Ishikawa (cell line): Measurements from ENCODE around the gene PRPSAP2.

Source experiments
- CEBPB ChIP-seq: IDR thresholded peaks from 2 replicates; pipeline ENCODE4 v1.6.1; 2012
- CREB1 ChIP-seq: IDR thresholded peaks from 2 replicates; pipeline ENCODE4 v1.6.1; 2012; ENCODE audit warnings: low read depth
- EGR1 ChIP-seq: IDR thresholded peaks from 2 replicates; pipeline ENCODE4 v1.6.1; 2012
- EP300 ChIP-seq: IDR thresholded peaks from 2 replicates; pipeline ENCODE4 v1.6.1; 2012; ENCODE audit warnings: borderline replicate concordance
- FOXM1 ChIP-seq: IDR thresholded peaks from 2 replicates; pipeline ENCODE4 v1.6.1; 2012; ENCODE audit warnings: low read depth, borderline replicate concordance
- NFIC ChIP-seq: IDR thresholded peaks from 2 replicates; pipeline ENCODE4 v1.6.1; 2012
- RAD21 ChIP-seq: IDR thresholded peaks from 2 replicates; pipeline ENCODE4 v1.6.1; 2012; ENCODE audit warnings: low read depth
- TAF1 ChIP-seq: IDR thresholded peaks from 2 replicates; pipeline ENCODE4 v1.6.1; 2012; ENCODE audit warnings: low read depth, mild to moderate bottlenecking
- TCF12 ChIP-seq: IDR thresholded peaks from 2 replicates; pipeline ENCODE4 v1.6.1; 2012; ENCODE audit warnings: low read depth
- TEAD4 ChIP-seq: IDR thresholded peaks from 2 replicates; pipeline ENCODE4 v1.6.1; 2012
- YY1 ChIP-seq: IDR thresholded peaks from 2 replicates; pipeline ENCODE4 v1.6.1; 2012; ENCODE audit warnings: low read depth
- ZBTB7A ChIP-seq: IDR thresholded peaks from 2 replicates; pipeline ENCODE4 v1.6.1; 2012; ENCODE audit warnings: low read depth
- TF ChIP-seq, protein P1 (sequence below): IDR thresholded peaks from 2 replicates; pipeline ENCODE4 v1.6.1; 2012; ENCODE audit warnings: low read depth, mild to moderate bottlenecking
- TF ChIP-seq, protein P2 (sequence below): IDR thresholded peaks from 2 replicates; pipeline ENCODE4 v1.6.1; 2012
- TF ChIP-seq, protein P3 (sequence below): IDR thresholded peaks from 2 replicates; pipeline ENCODE4 v1.6.1; 2012

Gene PRPSAP2

DNA sequence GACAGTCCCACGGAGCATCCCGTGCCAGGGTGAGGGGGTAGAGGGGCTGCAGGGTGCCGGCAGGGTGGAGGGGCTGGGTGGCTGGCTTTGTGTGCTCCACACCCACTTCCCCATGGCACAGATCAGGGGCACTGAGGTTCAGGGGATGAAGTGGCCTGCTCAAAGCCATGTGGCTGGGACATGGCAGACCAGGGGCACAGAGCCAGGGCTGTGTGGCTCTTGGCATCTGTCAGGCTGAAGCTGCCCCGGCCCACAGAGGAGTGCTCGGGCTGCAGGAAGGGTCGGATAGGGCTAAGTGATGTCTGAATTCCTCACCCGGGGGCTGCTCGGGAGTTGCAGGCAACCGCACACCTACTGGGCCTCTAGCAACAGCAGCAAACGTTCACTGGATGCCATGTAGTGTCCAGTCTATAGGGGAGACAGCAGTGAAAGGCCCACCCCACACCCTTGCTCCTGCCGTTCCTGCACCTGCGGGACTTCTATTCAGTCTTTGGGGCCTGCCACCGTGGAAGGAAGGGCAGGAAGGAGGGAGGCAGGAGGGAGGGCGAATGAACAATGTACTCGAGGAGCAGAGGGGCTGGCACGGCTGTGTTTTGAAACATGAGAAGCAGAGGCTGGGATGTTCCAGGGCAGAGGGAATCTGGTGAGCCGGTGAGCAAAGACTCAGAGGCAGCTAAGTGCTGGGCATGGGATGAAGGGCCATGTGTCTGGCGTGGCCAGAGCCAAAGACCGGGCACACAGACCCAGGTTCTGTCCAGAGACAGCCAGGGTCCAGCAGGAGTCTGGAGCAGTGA is 109.1 kb downstream of the PRPSAP2 start:
- TF ChIP-seq, protein P1, sequence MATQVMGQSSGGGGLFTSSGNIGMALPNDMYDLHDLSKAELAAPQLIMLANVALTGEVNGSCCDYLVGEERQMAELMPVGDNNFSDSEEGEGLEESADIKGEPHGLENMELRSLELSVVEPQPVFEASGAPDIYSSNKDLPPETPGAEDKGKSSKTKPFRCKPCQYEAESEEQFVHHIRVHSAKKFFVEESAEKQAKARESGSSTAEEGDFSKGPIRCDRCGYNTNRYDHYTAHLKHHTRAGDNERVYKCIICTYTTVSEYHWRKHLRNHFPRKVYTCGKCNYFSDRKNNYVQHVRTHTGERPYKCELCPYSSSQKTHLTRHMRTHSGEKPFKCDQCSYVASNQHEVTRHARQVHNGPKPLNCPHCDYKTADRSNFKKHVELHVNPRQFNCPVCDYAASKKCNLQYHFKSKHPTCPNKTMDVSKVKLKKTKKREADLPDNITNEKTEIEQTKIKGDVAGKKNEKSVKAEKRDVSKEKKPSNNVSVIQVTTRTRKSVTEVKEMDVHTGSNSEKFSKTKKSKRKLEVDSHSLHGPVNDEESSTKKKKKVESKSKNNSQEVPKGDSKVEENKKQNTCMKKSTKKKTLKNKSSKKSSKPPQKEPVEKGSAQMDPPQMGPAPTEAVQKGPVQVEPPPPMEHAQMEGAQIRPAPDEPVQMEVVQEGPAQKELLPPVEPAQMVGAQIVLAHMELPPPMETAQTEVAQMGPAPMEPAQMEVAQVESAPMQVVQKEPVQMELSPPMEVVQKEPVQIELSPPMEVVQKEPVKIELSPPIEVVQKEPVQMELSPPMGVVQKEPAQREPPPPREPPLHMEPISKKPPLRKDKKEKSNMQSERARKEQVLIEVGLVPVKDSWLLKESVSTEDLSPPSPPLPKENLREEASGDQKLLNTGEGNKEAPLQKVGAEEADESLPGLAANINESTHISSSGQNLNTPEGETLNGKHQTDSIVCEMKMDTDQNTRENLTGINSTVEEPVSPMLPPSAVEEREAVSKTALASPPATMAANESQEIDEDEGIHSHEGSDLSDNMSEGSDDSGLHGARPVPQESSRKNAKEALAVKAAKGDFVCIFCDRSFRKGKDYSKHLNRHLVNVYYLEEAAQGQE, result no peak
- TF ChIP-seq, protein P2, sequence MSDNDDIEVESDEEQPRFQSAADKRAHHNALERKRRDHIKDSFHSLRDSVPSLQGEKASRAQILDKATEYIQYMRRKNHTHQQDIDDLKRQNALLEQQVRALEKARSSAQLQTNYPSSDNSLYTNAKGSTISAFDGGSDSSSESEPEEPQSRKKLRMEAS, result peak; percentile 41; the same call in 1 of the 2 replicates
- TF ChIP-seq EP300, result peak; percentile 27; the same call in 1 of the 2 replicates
- TF ChIP-seq, protein P3, sequence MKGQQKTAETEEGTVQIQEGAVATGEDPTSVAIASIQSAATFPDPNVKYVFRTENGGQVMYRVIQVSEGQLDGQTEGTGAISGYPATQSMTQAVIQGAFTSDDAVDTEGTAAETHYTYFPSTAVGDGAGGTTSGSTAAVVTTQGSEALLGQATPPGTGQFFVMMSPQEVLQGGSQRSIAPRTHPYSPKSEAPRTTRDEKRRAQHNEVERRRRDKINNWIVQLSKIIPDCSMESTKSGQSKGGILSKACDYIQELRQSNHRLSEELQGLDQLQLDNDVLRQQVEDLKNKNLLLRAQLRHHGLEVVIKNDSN, result no peak

DNA sequence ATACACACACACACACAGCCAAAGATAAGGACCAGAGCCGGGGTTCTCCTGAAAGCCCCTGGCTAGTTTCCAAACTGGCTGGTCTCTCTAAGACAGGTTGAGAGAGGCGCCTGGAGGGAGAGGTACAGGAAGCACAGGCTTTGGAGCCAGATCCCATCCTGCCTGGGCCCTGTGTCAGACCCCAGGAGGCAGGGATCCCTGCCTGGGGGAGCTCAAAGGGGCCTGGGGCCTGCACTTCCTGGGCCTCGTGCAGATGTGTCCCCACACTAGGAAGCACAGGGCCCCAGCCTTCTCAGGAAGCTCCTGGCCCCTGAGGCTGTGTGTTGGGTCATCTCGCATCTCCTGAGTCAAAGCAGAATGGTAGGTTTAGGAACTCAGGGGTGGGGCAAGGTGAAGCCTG is 110.0 kb downstream of the PRPSAP2 start:
- no peak for TF ChIP-seq CEBPB

DNA sequence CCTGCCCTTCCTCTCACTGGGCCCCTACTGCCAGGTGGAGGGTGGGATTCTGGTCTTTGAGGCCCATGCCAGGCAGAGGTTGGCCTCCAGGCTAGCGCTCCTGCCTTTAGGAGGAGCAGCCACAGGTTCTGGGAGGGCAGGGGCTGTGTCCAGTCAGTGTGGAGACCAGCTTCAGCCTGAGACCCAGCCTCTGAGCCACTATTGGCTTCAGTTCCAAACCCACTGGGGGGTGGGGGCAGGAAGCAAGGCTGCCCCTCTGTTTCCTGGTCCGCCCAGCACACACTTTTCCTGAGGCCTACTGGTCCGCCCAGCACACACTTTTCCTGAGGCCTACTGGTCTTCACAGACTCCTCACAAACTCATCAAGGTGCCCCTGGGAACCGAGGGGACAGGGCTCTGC is 110.4 kb downstream of the PRPSAP2 start:
- TF ChIP-seq CREB1, result no peak
- TF ChIP-seq, protein P3, result no peak
- TF ChIP-seq TEAD4, result no peak
- TF ChIP-seq, protein P2, result no peak
- TF ChIP-seq TCF12, result no peak
- TF ChIP-seq EGR1, result no peak
- TF ChIP-seq RAD21, result no peak
- TF ChIP-seq EP300, result no peak
- TF ChIP-seq, protein P1, result no peak
- no peak for TF ChIP-seq YY1
- no peak for TF ChIP-seq CEBPB
- no peak for TF ChIP-seq NFIC
- no peak for TF ChIP-seq ZBTB7A
- no peak for TF ChIP-seq TAF1
- no peak for TF ChIP-seq FOXM1

DNA sequence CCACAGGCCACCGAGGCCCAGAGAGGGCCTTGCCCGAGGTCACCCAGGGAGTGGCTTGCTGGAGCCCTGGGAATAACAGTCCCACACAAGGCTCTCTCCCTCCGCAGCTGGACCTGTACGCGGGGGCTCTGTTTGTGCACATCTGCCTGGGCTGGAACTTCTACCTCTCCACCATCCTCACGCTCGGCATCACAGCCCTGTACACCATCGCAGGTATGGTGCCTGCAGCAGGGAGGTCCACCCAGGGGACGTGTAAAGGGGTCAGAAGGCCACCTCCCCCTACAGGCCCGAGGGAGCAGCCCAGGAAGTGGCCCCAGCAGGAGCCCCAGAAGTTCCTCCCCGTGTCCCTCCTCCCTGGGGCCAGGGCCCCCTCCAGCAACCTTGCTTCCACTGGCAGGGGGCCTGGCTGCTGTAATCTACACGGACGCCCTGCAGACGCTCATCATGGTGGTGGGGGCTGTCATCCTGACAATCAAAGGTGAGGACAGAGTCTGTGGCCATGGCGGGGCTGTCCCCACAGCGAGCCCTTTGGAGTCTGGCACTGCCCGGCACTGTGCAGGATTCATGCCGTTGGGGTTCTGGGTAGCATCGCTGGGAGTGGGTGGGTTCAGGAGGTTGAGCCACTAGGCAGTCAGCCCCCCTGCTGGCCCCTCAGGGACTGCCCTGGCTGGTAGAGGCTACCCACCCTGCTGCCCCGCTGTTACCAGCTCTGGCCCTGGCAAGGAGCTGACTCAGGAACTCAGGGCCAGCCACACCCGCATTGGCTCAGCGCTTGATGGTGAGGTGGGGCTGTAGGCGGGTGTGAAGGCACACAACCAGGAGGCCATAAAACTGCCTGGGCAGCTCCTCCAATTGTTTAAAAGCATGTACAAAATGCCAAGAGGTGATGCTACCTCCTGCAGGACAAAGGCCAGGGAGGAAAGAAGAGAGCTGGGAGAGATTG is 111.3 kb downstream of the PRPSAP2 start:
- 0 out of 2 replicates have a peak, but pooled peaks have one; percentile 42 for TF ChIP-seq NFIC
- peak; percentile 60 for TF ChIP-seq EP300
- no peak for TF ChIP-seq TCF12
- TF ChIP-seq, protein P2, result peak; percentile 67

DNA sequence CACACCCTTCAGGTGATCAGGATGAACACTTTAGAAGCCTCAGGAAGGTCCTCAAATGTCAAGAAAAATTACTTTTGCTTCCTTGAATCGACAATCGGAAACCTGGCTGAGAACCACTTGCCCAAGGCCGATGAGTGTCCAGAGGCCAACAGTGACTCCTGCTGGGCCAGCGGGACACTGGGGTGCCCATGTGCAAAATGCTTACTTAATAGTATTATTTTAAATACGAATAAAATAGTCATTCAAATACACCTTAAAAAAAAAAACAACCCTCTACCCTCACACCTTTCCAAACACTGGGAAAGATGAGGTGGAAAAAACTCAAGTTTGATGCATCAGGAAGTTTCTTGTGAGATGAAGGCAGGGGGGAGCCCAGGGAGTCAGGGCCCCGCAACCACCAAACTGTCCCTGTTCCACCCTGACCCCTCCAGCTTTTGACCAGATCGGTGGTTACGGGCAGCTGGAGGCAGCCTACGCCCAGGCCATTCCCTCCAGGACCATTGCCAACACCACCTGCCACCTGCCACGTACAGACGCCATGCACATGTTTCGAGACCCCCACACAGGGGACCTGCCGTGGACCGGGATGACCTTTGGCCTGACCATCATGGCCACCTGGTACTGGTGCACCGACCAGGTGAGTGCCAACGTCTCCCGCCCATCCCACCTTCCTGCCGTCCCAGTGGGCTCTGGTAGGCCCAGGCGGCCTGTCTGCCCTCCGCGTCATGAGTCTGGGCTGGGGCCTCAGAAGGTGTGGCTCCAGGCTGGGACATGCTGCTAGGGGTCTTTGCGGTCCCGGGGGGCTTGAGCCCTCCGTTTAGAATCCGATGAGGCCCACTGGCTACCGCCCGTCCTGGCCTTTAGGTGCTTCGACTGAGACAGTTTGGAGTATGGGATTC is 112.9 kb downstream of the PRPSAP2 start:
- TF ChIP-seq TEAD4 (no peak), CREB1 (no peak), TCF12 (no peak), CEBPB (no peak), EP300 (no peak), ZBTB7A (no peak), NFIC (no peak), YY1 (no peak), EGR1 (no peak)
- TF ChIP-seq, protein P1, result no peak
- TF ChIP-seq, protein P2, result no peak
- TF ChIP-seq, protein P3, result no peak
